HL-60 (cell line): ENCODE measurements around the gene CPN2.

ENCODE experiments used
- DNase-seq, 2 experiments: peaks; one replicate each; pipeline ENCODE4 v3.0.0-alpha.2; 2010 to 2020; ENCODE audit warnings: low read depth in 1 of 2, low spot score in 1 of 2
- H3K27ac ChIP-seq: fragments of 250-450 bp; sonication (Bioruptor Pico); replicated peaks from 2 replicates; pipeline ENCODE4 v1.5.1; 2020; ENCODE audit warnings: mild to moderate bottlenecking, moderate library complexity
- H3K27me3 ChIP-seq: fragments of 250-450 bp; sonication (Bioruptor Pico); 2 replicates; pipeline ENCODE4 v1.5.1; 2021; ENCODE audit warnings: mild to moderate bottlenecking, moderate library complexity; ENCODE audit not compliant: insufficient read depth, poor library complexity, severe bottlenecking
- H3K4me3 ChIP-seq: replicated peaks from 2 replicates; pipeline ENCODE4 v1.5.1; 2011; ENCODE audit warnings: mild to moderate bottlenecking, control low read depth, low read length; ENCODE audit not compliant: insufficient read depth
- GABPA ChIP-seq: IDR thresholded peaks from 2 replicates; pipeline ENCODE4 v1.6.1; 2012; ENCODE audit warnings: low read depth
- POLR2AphosphoS5 ChIP-seq: IDR thresholded peaks from 2 replicates; pipeline ENCODE4 v1.6.1; 2012; ENCODE audit warnings: low read depth
- SPI1 ChIP-seq: IDR thresholded peaks from 2 replicates; pipeline ENCODE4 v1.6.1; 2012; ENCODE audit warnings: low read depth, mild to moderate bottlenecking, borderline replicate concordance
- TF ChIP-seq, protein P1 (sequence below): IDR thresholded peaks from one replicate; pipeline ENCODE4 v1.5.1; 2011; ENCODE audit warnings: low read length, control low read depth, inconsistent platforms; ENCODE audit not compliant: insufficient read depth
- TF ChIP-seq, protein P2 (sequence below): IDR thresholded peaks from 2 replicates; pipeline ENCODE4 v1.6.1; 2012; ENCODE audit warnings: low read depth; ENCODE audit not compliant: insufficient replicate concordance

The CPN2 gene

DNA sequence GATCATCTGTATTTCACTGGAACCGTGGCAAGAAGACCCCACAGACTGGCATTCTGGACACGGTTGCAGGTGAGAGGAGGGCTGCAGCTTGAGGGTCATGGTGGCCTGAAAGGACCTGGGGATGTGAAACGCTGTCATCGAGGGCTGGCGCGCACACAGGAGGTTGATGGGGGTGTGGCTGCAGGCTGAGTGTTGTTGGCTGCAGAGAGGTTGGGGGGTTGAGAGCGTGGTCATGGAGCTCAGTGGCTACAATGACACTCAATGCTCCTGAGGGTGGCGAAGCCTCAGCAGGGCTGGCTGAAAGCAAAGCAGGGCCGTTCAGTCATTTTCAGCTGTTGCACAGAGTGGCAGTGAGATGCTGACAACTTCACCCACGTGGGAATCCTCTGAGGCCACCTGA is 21.0 kb downstream of the CPN2 start:
- Histone ChIP-seq H3K27ac (no peak overlapping the region), H3K4me3 (no peak overlapping the region), H3K27me3 (peaks cover 17% of the 10 kb centered on the region)
- DNase-seq, result no peak
- TF ChIP-seq, protein P1, sequence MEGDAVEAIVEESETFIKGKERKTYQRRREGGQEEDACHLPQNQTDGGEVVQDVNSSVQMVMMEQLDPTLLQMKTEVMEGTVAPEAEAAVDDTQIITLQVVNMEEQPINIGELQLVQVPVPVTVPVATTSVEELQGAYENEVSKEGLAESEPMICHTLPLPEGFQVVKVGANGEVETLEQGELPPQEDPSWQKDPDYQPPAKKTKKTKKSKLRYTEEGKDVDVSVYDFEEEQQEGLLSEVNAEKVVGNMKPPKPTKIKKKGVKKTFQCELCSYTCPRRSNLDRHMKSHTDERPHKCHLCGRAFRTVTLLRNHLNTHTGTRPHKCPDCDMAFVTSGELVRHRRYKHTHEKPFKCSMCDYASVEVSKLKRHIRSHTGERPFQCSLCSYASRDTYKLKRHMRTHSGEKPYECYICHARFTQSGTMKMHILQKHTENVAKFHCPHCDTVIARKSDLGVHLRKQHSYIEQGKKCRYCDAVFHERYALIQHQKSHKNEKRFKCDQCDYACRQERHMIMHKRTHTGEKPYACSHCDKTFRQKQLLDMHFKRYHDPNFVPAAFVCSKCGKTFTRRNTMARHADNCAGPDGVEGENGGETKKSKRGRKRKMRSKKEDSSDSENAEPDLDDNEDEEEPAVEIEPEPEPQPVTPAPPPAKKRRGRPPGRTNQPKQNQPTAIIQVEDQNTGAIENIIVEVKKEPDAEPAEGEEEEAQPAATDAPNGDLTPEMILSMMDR, result no peak
- TF ChIP-seq, protein P2, sequence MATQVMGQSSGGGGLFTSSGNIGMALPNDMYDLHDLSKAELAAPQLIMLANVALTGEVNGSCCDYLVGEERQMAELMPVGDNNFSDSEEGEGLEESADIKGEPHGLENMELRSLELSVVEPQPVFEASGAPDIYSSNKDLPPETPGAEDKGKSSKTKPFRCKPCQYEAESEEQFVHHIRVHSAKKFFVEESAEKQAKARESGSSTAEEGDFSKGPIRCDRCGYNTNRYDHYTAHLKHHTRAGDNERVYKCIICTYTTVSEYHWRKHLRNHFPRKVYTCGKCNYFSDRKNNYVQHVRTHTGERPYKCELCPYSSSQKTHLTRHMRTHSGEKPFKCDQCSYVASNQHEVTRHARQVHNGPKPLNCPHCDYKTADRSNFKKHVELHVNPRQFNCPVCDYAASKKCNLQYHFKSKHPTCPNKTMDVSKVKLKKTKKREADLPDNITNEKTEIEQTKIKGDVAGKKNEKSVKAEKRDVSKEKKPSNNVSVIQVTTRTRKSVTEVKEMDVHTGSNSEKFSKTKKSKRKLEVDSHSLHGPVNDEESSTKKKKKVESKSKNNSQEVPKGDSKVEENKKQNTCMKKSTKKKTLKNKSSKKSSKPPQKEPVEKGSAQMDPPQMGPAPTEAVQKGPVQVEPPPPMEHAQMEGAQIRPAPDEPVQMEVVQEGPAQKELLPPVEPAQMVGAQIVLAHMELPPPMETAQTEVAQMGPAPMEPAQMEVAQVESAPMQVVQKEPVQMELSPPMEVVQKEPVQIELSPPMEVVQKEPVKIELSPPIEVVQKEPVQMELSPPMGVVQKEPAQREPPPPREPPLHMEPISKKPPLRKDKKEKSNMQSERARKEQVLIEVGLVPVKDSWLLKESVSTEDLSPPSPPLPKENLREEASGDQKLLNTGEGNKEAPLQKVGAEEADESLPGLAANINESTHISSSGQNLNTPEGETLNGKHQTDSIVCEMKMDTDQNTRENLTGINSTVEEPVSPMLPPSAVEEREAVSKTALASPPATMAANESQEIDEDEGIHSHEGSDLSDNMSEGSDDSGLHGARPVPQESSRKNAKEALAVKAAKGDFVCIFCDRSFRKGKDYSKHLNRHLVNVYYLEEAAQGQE, result no peak
- TF ChIP-seq GABPA (no peak), POLR2AphosphoS5 (no peak), SPI1 (no peak)

DNA sequence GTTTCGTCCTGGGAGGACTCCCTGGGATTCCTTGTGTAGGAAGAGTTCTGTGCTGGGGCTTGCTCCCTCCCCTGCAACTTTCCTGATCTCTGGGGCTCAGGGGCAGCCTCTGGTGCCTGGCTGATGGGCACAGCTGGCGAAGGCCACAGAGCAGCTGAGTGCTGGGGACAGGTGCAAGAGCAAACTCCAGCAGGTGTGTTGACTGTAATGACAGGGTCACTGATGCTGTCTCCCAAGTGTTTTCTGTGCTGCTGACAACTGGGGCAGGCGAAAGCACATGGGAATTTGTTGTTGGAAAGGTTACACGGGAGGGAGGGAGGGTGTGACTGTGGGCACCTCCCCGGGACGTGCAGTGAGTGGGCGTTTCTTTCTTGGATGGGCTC is 21.6 kb downstream of the CPN2 start:
- Histone ChIP-seq H3K4me3 (no peak overlapping the region), H3K27me3 (peaks cover 17% of the 10 kb centered on the region), H3K27ac (no peak overlapping the region)
- no peak for DNase-seq
- TF ChIP-seq GABPA (no peak), POLR2AphosphoS5 (no peak), SPI1 (no peak)
- TF ChIP-seq, protein P1, result no peak
- TF ChIP-seq, protein P2, result no peak

DNA sequence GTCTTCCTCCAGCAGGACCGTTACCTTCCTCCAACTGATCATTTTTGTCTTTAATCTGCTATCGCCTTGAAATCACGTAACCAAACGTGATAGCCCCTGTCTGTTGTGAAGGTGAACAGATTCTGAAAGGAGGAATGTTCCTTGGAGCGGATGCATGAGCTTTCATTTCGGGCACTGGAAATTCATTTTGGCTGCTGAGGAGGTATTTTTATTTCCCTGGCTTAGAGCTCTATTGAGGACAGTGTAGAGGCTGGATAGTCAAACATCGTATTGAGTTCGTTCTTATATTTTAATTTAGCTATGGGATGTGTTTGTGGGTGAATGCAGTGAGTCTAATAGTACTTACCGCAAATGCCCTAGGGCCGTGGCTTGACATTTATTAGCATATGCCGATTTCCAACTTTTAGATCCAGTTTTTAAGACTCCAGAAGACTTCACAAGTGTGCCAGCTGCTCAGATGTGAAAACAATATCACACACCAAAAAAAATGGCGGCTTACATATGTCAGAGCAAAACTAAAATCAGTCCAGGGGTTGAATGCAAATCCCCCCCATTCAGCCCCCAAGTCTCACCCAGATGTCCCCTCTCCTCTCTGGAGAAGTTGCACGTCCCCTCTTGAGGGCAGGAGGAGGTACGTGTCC is 22.1 kb downstream of the CPN2 start:
- no peak for DNase-seq
- Histone ChIP-seq H3K27ac (no peak overlapping the region), H3K27me3 (peaks cover 15% of the 10 kb centered on the region), H3K4me3 (no peak overlapping the region)
- no peak for TF ChIP-seq GABPA
- TF ChIP-seq, protein P2, result no peak
